ENCODE results near the gene GAK. TPM values are rescaled to one million over a fixed set of nuclear protein-coding genes. Genes with fewer than 3 reads are reported as not detected.

GAK gene
- total RNA-seq, 4 donors from 2014 or later, result 230 to 882 (median 305) TPM

GRCh38 chr4:836750-837301 lies 95.3 kb downstream of the GAK start:
- H3K9me3 ChIP-seq, result peaks cover 12 to 16% of the 10 kb centered on the region in 2 donors
- H3K27me3 ChIP-seq, result peaks cover 3% of the 10 kb centered on the region
- H3K36me3 ChIP-seq, result no peaks in the 10 kb centered on the region
- TF ChIP-seq EP300 (IDR thresholded peaks at IDR 0.05; ENCODE audit: low read depth) (no peak), POLR2AphosphoS5 (IDR thresholded peaks at IDR 0.05) (no peak), POLR2A (IDR thresholded peaks at IDR 0.05) (no peak), CTCF (IDR thresholded peaks at IDR 0.05) (no peak)
- H3K27ac ChIP-seq, result no peak overlapping the region
- no peaks in the 10 kb centered on the region for H3K4me1 ChIP-seq
- intact Hi-C loops (cut with DNase I; ENCODE audit: low total_unique reads), result no loop called here
- 89% methylated on average over 20 of the region's 22 CpGs; no CpG with 5 or more reads in 1 of the 2 donors for WGBS, 2 donors (ENCODE audit: low coverage in 1 of 2)
- in situ Hi-C loops (cut with MboI; ENCODE audit: low pct_ligation_motif_present in 1 of 4, low pct_unique_long_range_greater_than_20kb in 1 of 4, low sequenced_read_pairs in 3 of 4), result no loop called here
- no peak for DNase-seq
- H3K4me3 ChIP-seq, result no peak overlapping the region

GRCh38 chr4:836003-836511 lies 96.1 kb downstream of the GAK start:
- H3K4me1 ChIP-seq, result no peaks in the 10 kb centered on the region
- no peaks in the 10 kb centered on the region for H3K36me3 ChIP-seq
- H3K27me3 ChIP-seq, result peaks cover 9% of the 10 kb centered on the region
- 96 to 100% methylated on average over 3 to 32 of the region's 32 CpGs for WGBS, 2 donors (ENCODE audit: low coverage in 1 of 2)
- TF ChIP-seq POLR2A (IDR thresholded peaks at IDR 0.05) (no peak), EP300 (IDR thresholded peaks at IDR 0.05; ENCODE audit: low read depth) (no peak), CTCF (IDR thresholded peaks at IDR 0.05) (no peak), POLR2AphosphoS5 (IDR thresholded peaks at IDR 0.05) (no peak)
- intact Hi-C loops (cut with DNase I; ENCODE audit: low total_unique reads), result no loop called here
- peaks cover 12 to 16% of the 10 kb centered on the region in 2 donors for H3K9me3 ChIP-seq
- DNase-seq, result no peak
- H3K27ac ChIP-seq, result no peak overlapping the region
- H3K4me3 ChIP-seq, result no peak overlapping the region
- in situ Hi-C loops (cut with MboI; ENCODE audit: low pct_ligation_motif_present in 1 of 4, low pct_unique_long_range_greater_than_20kb in 1 of 4, low sequenced_read_pairs in 3 of 4), result no loop called here

- 67% methylated on average over 45 of the region's 46 CpGs; no CpG with 5 or more reads in 1 of the 2 donors for WGBS, 2 donors (ENCODE audit: low coverage in 1 of 2)
- H3K4me1 ChIP-seq, result no peaks in the 10 kb centered on the region
- intact Hi-C loops (cut with DNase I; ENCODE audit: low total_unique reads) (no loop called here), in situ Hi-C loops (cut with MboI; ENCODE audit: low pct_ligation_motif_present in 1 of 4, low pct_unique_long_range_greater_than_20kb in 1 of 4, low sequenced_read_pairs in 3 of 4) (no loop called here)
- DNase-seq, result peak; percentile 38
- H3K27ac ChIP-seq, result no peak overlapping the region
- TF ChIP-seq EP300 (IDR thresholded peaks at IDR 0.05; ENCODE audit: low read depth) (no peak), CTCF (IDR thresholded peaks at IDR 0.05) (no peak), POLR2AphosphoS5 (IDR thresholded peaks at IDR 0.05) (no peak), POLR2A (IDR thresholded peaks at IDR 0.05) (no peak)
- peaks cover 16% of the 10 kb centered on the region for H3K27me3 ChIP-seq
- no peaks in the 10 kb centered on the region for H3K36me3 ChIP-seq
- H3K9me3 ChIP-seq, result peaks cover 12 to 16% of the 10 kb centered on the region in 2 donors
- no peak overlapping the region for H3K4me3 ChIP-seq
Measured at GRCh38 chr4:835148-836002, 96.7 kb downstream of the GAK start.

- Histone ChIP-seq H3K4me3 (no peak overlapping the region), H3K4me1 (no peaks in the 10 kb centered on the region), H3K27me3 (peaks cover 24% of the 10 kb centered on the region), H3K36me3 (no peaks in the 10 kb centered on the region), H3K27ac (no peak overlapping the region), H3K9me3 (peaks cover 12 to 16% of the 10 kb centered on the region in 2 donors)
- intact Hi-C loops (cut with DNase I; ENCODE audit: low total_unique reads) (no loop called here), in situ Hi-C loops (cut with MboI; ENCODE audit: low pct_ligation_motif_present in 1 of 4, low pct_unique_long_range_greater_than_20kb in 1 of 4, low sequenced_read_pairs in 3 of 4) (no loop called here)
- TF ChIP-seq POLR2A (IDR thresholded peaks at IDR 0.05), result no peak
- WGBS, 2 donors (ENCODE audit: low coverage in 1 of 2), result 82% methylated on average over 29 of the region's 29 CpGs; no CpG with 5 or more reads in 1 of the 2 donors
- no peak for DNase-seq
Measured at GRCh38 chr4:834368-835147, 97.6 kb downstream of the GAK start.

Measured in transverse colon (tissue), 4 donors.